MCF 10A (cell line): ENCODE results near the gene LACC1. TPM values are rescaled to one million over a fixed set of nuclear protein-coding genes. Genes with fewer than 3 reads are reported as not detected.

Experiments
- BruUV-seq: library from RNA; stranded (reverse); fragments of 400-500 nt; replicated peaks from 2 replicates; lab custom pipeline; 2021; lab: Mats Ljungman, UMichigan
- CTCF ChIA-PET: fragments of 300-600 bp; sonication (Branson Sonifier 250); formaldehyde crosslinking; extraction: SDS; loops from one replicate; lab custom pipeline; 2021; ENCODE audit warnings: antibody characterized with exemption, inconsistent platforms; lab: Yijun Ruan, JAX
- POLR2A ChIA-PET: fragments of 300-600, 350-650 bp; sonication (Branson Sonifier 250); formaldehyde crosslinking; extraction: SDS; loops from one replicate; lab custom pipeline; 2020; ENCODE audit warnings: antibody characterized with exemption, inconsistent platforms; lab: Yijun Ruan, JAX
- DNase-seq: peaks from one replicate; pipeline ENCODE4 v3.0.0-alpha.2; 2018; ENCODE audit not compliant: unreplicated experiment
- H3K27ac Mint-ChIP-seq: one replicate; pipeline ENCODE4 v1.8.0; 2022; ENCODE audit warnings: mild to moderate bottlenecking, low read depth, mixed read lengths; ENCODE audit not compliant: unreplicated experiment
- H3K27me3 Mint-ChIP-seq: one replicate; pipeline ENCODE4 v1.8.0; 2022; ENCODE audit warnings: mixed read lengths; ENCODE audit not compliant: insufficient read depth, unreplicated experiment
- H3K36me3 Mint-ChIP-seq: one replicate; pipeline ENCODE4 v1.8.0; 2022; ENCODE audit warnings: mild to moderate bottlenecking, moderate library complexity, mixed read lengths; ENCODE audit not compliant: insufficient read depth, unreplicated experiment
- H3K4me1 Mint-ChIP-seq: one replicate; pipeline ENCODE4 v1.8.0; 2022; ENCODE audit warnings: mixed read lengths; ENCODE audit not compliant: insufficient read depth, unreplicated experiment
- H3K4me3 Mint-ChIP-seq: one replicate; pipeline ENCODE4 v1.8.0; 2022; ENCODE audit warnings: mild to moderate bottlenecking, moderate library complexity, mixed read lengths; ENCODE audit not compliant: unreplicated experiment
- H3K9me3 Mint-ChIP-seq: one replicate; pipeline ENCODE4 v1.8.0; 2022; ENCODE audit warnings: mixed read lengths; ENCODE audit not compliant: unreplicated experiment
- intact Hi-C: fragments of 100-400 bp; cut with micrococcal nuclease; formaldehyde crosslinking; loops from 2 replicates; pipeline ENCODE4 v1.14.1; 2022
- total RNA-seq: library from RNA; stranded (reverse); gene quantifications from 2 replicates; pipeline ENCODE4 v1.2.3, GENCODE V29; 2022
- TF ChIP-seq, protein P1 (sequence below): fragments of 200-600 bp; IDR thresholded peaks from one replicate; pipeline ENCODE4 v1.8.0; 2022; ENCODE audit warnings: antibody characterized with exemption, mild to moderate bottlenecking; ENCODE audit not compliant: unreplicated experiment

The LACC1 gene
- total RNA-seq, 1 experiment from 2014 or later, result 11.7 TPM

DNA sequence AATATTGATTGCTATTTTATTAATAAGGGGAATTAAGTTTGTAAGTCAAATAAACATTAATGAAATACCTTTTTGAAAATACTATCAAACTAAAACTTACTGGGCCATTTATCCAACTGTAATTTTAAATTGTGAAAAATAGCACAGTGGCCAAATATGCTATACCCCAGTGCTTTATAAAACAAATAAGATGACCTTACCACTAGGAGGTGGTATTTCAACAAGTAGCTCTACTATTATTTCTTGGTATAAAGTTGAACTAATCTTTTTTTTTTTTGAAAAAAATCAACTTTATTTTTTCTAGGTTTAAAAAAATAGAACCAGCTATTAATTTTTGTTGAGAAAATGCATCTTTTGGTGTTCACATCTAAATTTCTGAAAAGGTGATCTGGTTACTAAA lies 14.7 kb downstream of the LACC1 start:
- DNase-seq, result no peak
- intact Hi-C loops, result no loop called here
- TF ChIP-seq, protein P1, sequence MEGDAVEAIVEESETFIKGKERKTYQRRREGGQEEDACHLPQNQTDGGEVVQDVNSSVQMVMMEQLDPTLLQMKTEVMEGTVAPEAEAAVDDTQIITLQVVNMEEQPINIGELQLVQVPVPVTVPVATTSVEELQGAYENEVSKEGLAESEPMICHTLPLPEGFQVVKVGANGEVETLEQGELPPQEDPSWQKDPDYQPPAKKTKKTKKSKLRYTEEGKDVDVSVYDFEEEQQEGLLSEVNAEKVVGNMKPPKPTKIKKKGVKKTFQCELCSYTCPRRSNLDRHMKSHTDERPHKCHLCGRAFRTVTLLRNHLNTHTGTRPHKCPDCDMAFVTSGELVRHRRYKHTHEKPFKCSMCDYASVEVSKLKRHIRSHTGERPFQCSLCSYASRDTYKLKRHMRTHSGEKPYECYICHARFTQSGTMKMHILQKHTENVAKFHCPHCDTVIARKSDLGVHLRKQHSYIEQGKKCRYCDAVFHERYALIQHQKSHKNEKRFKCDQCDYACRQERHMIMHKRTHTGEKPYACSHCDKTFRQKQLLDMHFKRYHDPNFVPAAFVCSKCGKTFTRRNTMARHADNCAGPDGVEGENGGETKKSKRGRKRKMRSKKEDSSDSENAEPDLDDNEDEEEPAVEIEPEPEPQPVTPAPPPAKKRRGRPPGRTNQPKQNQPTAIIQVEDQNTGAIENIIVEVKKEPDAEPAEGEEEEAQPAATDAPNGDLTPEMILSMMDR, result peak; percentile 27
- H3K27me3 Mint-ChIP-seq, result no peaks in the 10 kb centered on the region
- peaks cover 21% of the 10 kb centered on the region for H3K36me3 Mint-ChIP-seq
- H3K4me1 Mint-ChIP-seq, result no peaks in the 10 kb centered on the region
- ChIA-PET POLR2A (interaction anchor here (0.6 to 2.0 kb wide), 3 partner anchors 15 to 663 kb away, joined by 3 to 5 read pairs (median 4); partner anchors contain the start of genes CCDC122 and LACC1), CTCF (interaction anchor here (1.4 kb wide), 2 partner anchors 10 to 11 kb away, joined by 3 read pairs; no protein-coding TSS in a partner anchor)
- H3K4me3 Mint-ChIP-seq, result no peak overlapping the region
- BruUV-seq, result no TSS peak
- no peak overlapping the region for H3K27ac Mint-ChIP-seq
- H3K9me3 Mint-ChIP-seq, result no peaks in the 10 kb centered on the region

DNA sequence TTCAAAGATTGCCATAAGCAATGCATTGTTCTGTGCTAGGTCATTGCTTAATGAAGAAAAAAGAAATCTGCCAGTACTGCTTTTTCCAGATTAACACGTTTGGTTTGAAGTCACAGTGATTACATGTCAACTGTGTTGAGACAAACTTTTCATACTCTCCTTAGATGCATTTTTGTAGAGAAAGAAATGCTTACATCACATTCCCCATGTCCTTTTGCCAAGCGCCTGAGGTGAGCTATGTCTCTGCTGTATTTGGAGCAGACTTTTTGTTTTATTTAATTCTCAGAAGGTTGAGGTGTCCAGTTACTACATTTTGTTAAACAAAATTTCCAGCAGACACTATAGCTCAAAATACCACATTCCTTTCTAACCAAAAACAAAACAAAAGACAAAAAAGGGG lies 16.2 kb downstream of the LACC1 start:
- no peaks in the 10 kb centered on the region for H3K27me3 Mint-ChIP-seq
- POLR2A ChIA-PET, result interaction anchor here (0.6 to 0.9 kb wide), 3 partner anchors 13 to 575 kb away, joined by 3 to 4 read pairs (median 3); partner anchors contain the start of genes CCDC122 and LACC1
- CTCF ChIA-PET, result interaction anchor here (0.7 to 1.2 kb wide), 2 partner anchors 152 to 628 kb away, joined by 3 read pairs; no protein-coding TSS in a partner anchor
- H3K4me3 Mint-ChIP-seq, result no peak overlapping the region
- TF ChIP-seq, protein P1, result no peak
- peaks cover 9% of the 10 kb centered on the region for H3K36me3 Mint-ChIP-seq
- no peak overlapping the region for H3K27ac Mint-ChIP-seq
- DNase-seq, result no peak
- intact Hi-C loops, result no loop called here
- H3K9me3 Mint-ChIP-seq, result no peaks in the 10 kb centered on the region
- no TSS peak for BruUV-seq
- H3K4me1 Mint-ChIP-seq, result no peaks in the 10 kb centered on the region

DNA sequence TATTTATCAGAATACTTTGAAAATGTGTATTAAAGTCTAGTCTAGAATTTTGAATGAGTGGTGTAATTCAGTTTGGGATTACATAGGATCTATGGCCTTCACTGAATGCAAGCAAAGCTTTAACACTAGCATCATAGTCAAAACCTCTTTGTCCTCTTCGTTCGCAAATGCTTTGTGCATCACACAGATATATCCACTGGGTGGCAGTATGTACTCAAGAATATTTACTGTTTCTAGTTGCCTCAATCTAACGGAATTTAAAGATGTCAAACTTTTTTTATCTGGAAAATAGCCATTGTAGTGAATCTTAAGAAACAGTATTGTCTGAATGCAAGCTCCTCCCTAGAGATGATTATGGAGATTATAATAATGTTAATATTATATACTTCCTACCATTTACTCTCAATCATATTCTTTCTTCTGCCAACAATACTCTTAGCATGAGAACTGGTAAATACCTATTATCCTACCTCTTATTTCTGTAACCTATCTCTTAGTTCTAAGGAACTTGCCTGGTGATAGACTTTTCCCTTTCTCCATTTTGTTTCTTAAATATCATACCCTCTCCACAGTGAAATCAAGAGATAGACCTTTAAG lies 25.8 kb downstream of the LACC1 start:
- BruUV-seq, result no TSS peak
- CTCF ChIA-PET, result interaction anchor here (0.6 to 5.5 kb wide), 25 partner anchors 9 to 984 kb away, joined by 3 to 111 read pairs (median 3); no protein-coding TSS in a partner anchor
- Mint-ChIP-seq H3K27ac (no peak overlapping the region), H3K4me3 (no peak overlapping the region), H3K4me1 (peaks cover 8% of the 10 kb centered on the region), H3K27me3 (no peaks in the 10 kb centered on the region), H3K36me3 (no peaks in the 10 kb centered on the region), H3K9me3 (no peaks in the 10 kb centered on the region)
- intact Hi-C loops, result loop anchor here (1.0 to 10.0 kb wide), 7 partner anchors 145 to 1067 kb away; no protein-coding TSS in a partner anchor
- POLR2A ChIA-PET, result interaction anchor here (0.7 to 1.1 kb wide), 4 partner anchors 359 to 536 kb away, joined by 3 read pairs; no protein-coding TSS in a partner anchor
- peak; percentile 67 for DNase-seq
- TF ChIP-seq, protein P1, result peak; percentile 70
